LoVo (cell line): ENCODE results near the gene KRT6C.
"Not testable (repeated sequence)": the region's sequence is repeated elsewhere in the genome, so short reads cannot be mapped to it uniquely, and the experiment has no call there.

ENCODE experiments used
- DNase-seq: peaks from one replicate; pipeline ENCODE4 v3.0.0-alpha.2; 2016; ENCODE audit warnings: low spot score

Gene KRT6C

GRCh38 chr12:52499806-52500560 lies 26.4 kb upstream of the KRT6C start:
- DNase-seq, result no peak

- no peak for DNase-seq
Measured at GRCh38 chr12:52498946-52499345, 25.3 kb upstream of the KRT6C start.

GRCh38 chr12:52497975-52498374 lies 24.4 kb upstream of the KRT6C start:
- no peak for DNase-seq

GRCh38 chr12:52496590-52497071 lies 23.0 kb upstream of the KRT6C start:
- peak; percentile 72 for DNase-seq

GRCh38 chr12:52496054-52496453 lies 22.4 kb upstream of the KRT6C start:
- DNase-seq, result no peak

- peak; percentile 37 for DNase-seq
Measured at GRCh38 chr12:52495389-52495788, 21.8 kb upstream of the KRT6C start.

- DNase-seq, result peak; percentile 17
Measured at GRCh38 chr12:52494518-52494917, 20.9 kb upstream of the KRT6C start.

- no peak for DNase-seq
Measured at GRCh38 chr12:52494100-52494499, 20.5 kb upstream of the KRT6C start.

- no peak for DNase-seq
Measured at GRCh38 chr12:52493172-52493571, 19.6 kb upstream of the KRT6C start, which contains the start of gene KRT6A. Gene KRT6A (minus strand): TSS chr12:52493257. CDS start chr12:52493188, 69 bp downstream.

GRCh38 chr12:52492405-52492804 lies 18.8 kb upstream of the KRT6C start:
- not testable (repeated sequence) for DNase-seq

- DNase-seq, result not testable (repeated sequence)
Measured at GRCh38 chr12:52491495-52491894, 17.9 kb upstream of the KRT6C start.

GRCh38 chr12:52488736-52489135 lies 15.1 kb upstream of the KRT6C start:
- DNase-seq, result no peak

- DNase-seq, result not testable (repeated sequence)
Measured at GRCh38 chr12:52487744-52488443, 14.3 kb upstream of the KRT6C start.

- DNase-seq, result no peak
Measured at GRCh38 chr12:52487211-52487610, 13.6 kb upstream of the KRT6C start.

- DNase-seq, result no peak
Measured at GRCh38 chr12:52486166-52487105, 12.8 kb upstream of the KRT6C start.

GRCh38 chr12:52480073-52480472 lies 6.5 kb upstream of the KRT6C start:
- no peak for DNase-seq

GRCh38 chr12:52477651-52478050 lies 4.0 kb upstream of the KRT6C start:
- DNase-seq, result no peak

GRCh38 chr12:52474212-52474611 lies 607 bp upstream of the KRT6C start:
- DNase-seq, result no peak

- DNase-seq, result no peak
Measured at GRCh38 chr12:52469853-52470252, 3.8 kb downstream of the KRT6C start.

GRCh38 chr12:52464897-52465296 lies 8.7 kb downstream of the KRT6C start:
- DNase-seq, result no peak

GRCh38 chr12:52461693-52462092 lies 11.9 kb downstream of the KRT6C start:
- no peak for DNase-seq

GRCh38 chr12:52458861-52459260 lies 14.7 kb downstream of the KRT6C start:
- DNase-seq, result no peak
